PC-9 (cell line): ENCODE data around the gene TGM2. TPM values are rescaled to one million over a fixed set of nuclear protein-coding genes. Genes with fewer than 3 reads are reported as not detected.

Experiments used
- BruUV-seq: library from RNA; stranded (reverse); fragments of 400-500 nt; replicated peaks from 2 replicates; lab custom pipeline; 2021; lab: Mats Ljungman, UMichigan
- CTCF ChIA-PET: fragments of 300-600 bp; sonication (Branson Sonifier 250); formaldehyde crosslinking; loops from one replicate; lab custom pipeline; 2022; ENCODE audit warnings: antibody characterized with exemption; lab: Charles Lee
- POLR2A ChIA-PET: fragments of 300-600 bp; sonication (Branson Sonifier 250); formaldehyde crosslinking; loops from one replicate; lab custom pipeline; 2022; ENCODE audit warnings: antibody characterized with exemption; ENCODE audit not compliant: unreplicated experiment; lab: Charles Lee
- DNase-seq, 2 experiments: peaks; one replicate each; pipeline versions ENCODE4 v3.0.0 to v3.0.0-alpha.2; 2015 to 2022; ENCODE audit warnings: mixed read lengths in 1 of 2
- H2AFZ ChIP-seq: fragments of 200-600 bp; sonication (generic); 2 replicates; pipeline ENCODE4 v1.8.1; 2017; ENCODE audit warnings: antibody characterized with exemption
- H3F3A ChIP-seq: fragments of 200-600 bp; sonication (generic); 2 replicates; pipeline ENCODE4 v1.8.1; 2017; ENCODE audit warnings: antibody characterized with exemption, mild to moderate bottlenecking, low read depth; ENCODE audit not compliant: insufficient read depth
- H3K27ac ChIP-seq: fragments of 200-600 bp; sonication (generic); 2 replicates; pipeline ENCODE4 v1.6.1; 2016; ENCODE audit warnings: mixed run types
- H3K27me3 ChIP-seq: fragments of 200-600 bp; sonication (generic); 2 replicates; pipeline ENCODE4 v1.6.1; 2016; ENCODE audit warnings: low read depth, mixed run types; ENCODE audit not compliant: insufficient read depth
- H3K36me3 ChIP-seq: fragments of 200-600 bp; sonication (generic); 2 replicates; pipeline ENCODE4 v1.6.1; 2016; ENCODE audit warnings: low read depth, mixed run types
- H3K4me1 ChIP-seq: fragments of 200-600 bp; sonication (generic); replicated peaks from 2 replicates; pipeline ENCODE4 v1.6.1; 2016; ENCODE audit warnings: mixed run types; ENCODE audit not compliant: insufficient read depth
- H3K4me2 ChIP-seq: fragments of 200-600 bp; sonication (generic); 2 replicates; pipeline ENCODE4 v1.6.1; 2017; ENCODE audit warnings: mixed run types
- H3K4me3 ChIP-seq: fragments of 200-600 bp; sonication (generic); 2 replicates; pipeline ENCODE4 v1.6.1; 2016; ENCODE audit warnings: mixed run types
- H3K79me2 ChIP-seq: fragments of 200-600 bp; sonication (generic); 2 replicates; pipeline ENCODE4 v1.6.1; 2017; ENCODE audit warnings: low read depth, mixed run types
- H3K9me2 ChIP-seq: fragments of 200-600 bp; sonication (generic); 2 replicates; pipeline ENCODE4 v1.8.1; 2017; ENCODE audit warnings: mild to moderate bottlenecking; ENCODE audit not compliant: insufficient read depth
- H3K9me3 ChIP-seq: fragments of 200-600 bp; sonication (generic); 2 replicates; pipeline ENCODE4 v1.8.1; 2016; ENCODE audit warnings: low read depth; ENCODE audit not compliant: insufficient read depth
- H4K20me1 ChIP-seq: fragments of 200-600 bp; sonication (generic); 2 replicates; pipeline ENCODE4 v1.8.1; 2017; ENCODE audit not compliant: insufficient read depth
- CTCF ChIP-seq: fragments of 200-600 bp; sonication (generic); conservative IDR thresholded peaks from 2 replicates; pipeline ENCODE4 v1.6.1; 2017; ENCODE audit warnings: mixed run types, antibody characterized with exemption, mild to moderate bottlenecking, moderate library complexity
- EZH2 ChIP-seq: fragments of 200-600 bp; sonication (generic); IDR thresholded peaks from 2 replicates; pipeline ENCODE4 v1.8.0; 2017; ENCODE audit warnings: antibody characterized with exemption, low read depth
- intact Hi-C: fragments of 100-400 bp; cut with micrococcal nuclease; formaldehyde crosslinking; loops from one replicate; pipeline ENCODE4 v1.10.0; 2022; ENCODE audit not compliant: unreplicated experiment
- total RNA-seq: library from RNA; stranded (reverse); gene quantifications from 2 replicates; pipeline ENCODE4 v1.2.3, GENCODE V29; 2021

The TGM2 gene
- total RNA-seq, 1 experiment from 2014 or later = 333 TPM

- Histone ChIP-seq H4K20me1 (no peaks in the 10 kb centered on the region), H3F3A (peaks cover 12% of the 10 kb centered on the region), H2AFZ (no peak overlapping the region), H3K36me3 (peaks cover 9% of the 10 kb centered on the region; the same call in 1 of the 2 replicates), H3K27ac (peak overlapping the region; percentile 64), H3K4me3 (no peak overlapping the region), H3K27me3 (no peaks in the 10 kb centered on the region), H3K9me2 (no peaks in the 10 kb centered on the region), H3K9me3 (no peaks in the 10 kb centered on the region), H3K4me1 (peaks cover 17% of the 10 kb centered on the region), H3K4me2 (no peak overlapping the region), H3K79me2 (no peaks in the 10 kb centered on the region)
- no TSS peak for BruUV-seq
- intact Hi-C loops = no loop called here
- DNase-seq = no peak
- ChIA-PET POLR2A (interaction anchor here (0.6 kb wide), 1 partner anchor 20 kb away, joined by 5 read pairs; no protein-coding TSS in a partner anchor), CTCF (interaction anchor here (0.6 kb wide), 1 partner anchor 124 kb away, joined by 3 read pairs; no protein-coding TSS in a partner anchor)
- TF ChIP-seq EZH2 (no peak), CTCF (no peak)
Observed at GRCh38 chr20:38093641-38094077, 71.4 kb downstream of the TGM2 start.

- no peaks in the 10 kb centered on the region for H3K9me3 ChIP-seq
- peaks cover 16% of the 10 kb centered on the region for H3K4me1 ChIP-seq
- H3K4me3 ChIP-seq = no peak overlapping the region
- no TSS peak for BruUV-seq
- no peak overlapping the region for H3K4me2 ChIP-seq
- H3K79me2 ChIP-seq = no peaks in the 10 kb centered on the region
- H3K27ac ChIP-seq = no peak overlapping the region; the same call in 1 of the 2 replicates
- H2AFZ ChIP-seq = no peak overlapping the region
- DNase-seq = no peak
- peaks cover 9% of the 10 kb centered on the region; the same call in 1 of the 2 replicates for H3K36me3 ChIP-seq
- peaks cover 12% of the 10 kb centered on the region for H3F3A ChIP-seq
- H4K20me1 ChIP-seq = no peaks in the 10 kb centered on the region
- intact Hi-C loops = no loop called here
- TF ChIP-seq EZH2 (no peak), CTCF (no peak)
- ChIA-PET POLR2A (no interaction called here), CTCF (interaction anchor here (0.7 kb wide), 1 partner anchor 120 kb away, joined by 3 read pairs; no protein-coding TSS in a partner anchor)
- H3K9me2 ChIP-seq = no peaks in the 10 kb centered on the region
- no peaks in the 10 kb centered on the region for H3K27me3 ChIP-seq
Observed at GRCh38 chr20:38092915-38093314, 72.2 kb downstream of the TGM2 start.

- no peaks in the 10 kb centered on the region for H3K9me2 ChIP-seq
- H3F3A ChIP-seq = peaks cover 16% of the 10 kb centered on the region
- TF ChIP-seq CTCF (no peak), EZH2 (no peak)
- no peaks in the 10 kb centered on the region for H3K79me2 ChIP-seq
- CTCF ChIA-PET = interaction anchor here (0.7 kb wide), 1 partner anchor 121 kb away, joined by 3 read pairs; no protein-coding TSS in a partner anchor
- H4K20me1 ChIP-seq = no peaks in the 10 kb centered on the region
- no peak overlapping the region for H2AFZ ChIP-seq
- no peak overlapping the region for H3K4me2 ChIP-seq
- no peak for DNase-seq
- BruUV-seq = no TSS peak
- H3K9me3 ChIP-seq = no peaks in the 10 kb centered on the region
- no peak overlapping the region for H3K27ac ChIP-seq
- H3K4me1 ChIP-seq = peaks cover 16% of the 10 kb centered on the region
- POLR2A ChIA-PET = interaction anchor here (0.6 kb wide), 1 partner anchor 387 kb away, joined by 4 read pairs; no protein-coding TSS in a partner anchor
- intact Hi-C loops = no loop called here
- H3K4me3 ChIP-seq = no peak overlapping the region
- H3K36me3 ChIP-seq = peaks cover 9% of the 10 kb centered on the region; the same call in 1 of the 2 replicates
- no peaks in the 10 kb centered on the region for H3K27me3 ChIP-seq
Observed at GRCh38 chr20:38092260-38092857, 72.7 kb downstream of the TGM2 start.
